ENCODE data around the gene USP34.
"Not testable (repeated sequence)": the region's sequence is repeated elsewhere in the genome, so short reads cannot be mapped to it uniquely, and the experiment has no call there.

USP34 gene

GRCh38 chr2:61178603-61179545, 292.0 kb downstream of the USP34 start:
- peak; percentile 7 for DNase-seq

- peak; percentile 45 for DNase-seq
Measured at GRCh38 chr2:61177727-61178549, 292.9 kb downstream of the USP34 start.

- DNase-seq, result peak; percentile 92
Measured at GRCh38 chr2:61176755-61177726, 293.8 kb downstream of the USP34 start.

- no peak for DNase-seq
Measured at GRCh38 chr2:61175036-61175435, 295.9 kb downstream of the USP34 start.

- DNase-seq, result peak; percentile 19
Measured at GRCh38 chr2:61173116-61173515, 297.8 kb downstream of the USP34 start.

GRCh38 chr2:61172671-61173070, 298.2 kb downstream of the USP34 start:
- no peak for DNase-seq

GRCh38 chr2:61167579-61167978, 303.3 kb downstream of the USP34 start:
- DNase-seq, result no peak

GRCh38 chr2:61165946-61166345, 304.9 kb downstream of the USP34 start:
- DNase-seq, result peak; percentile 11

GRCh38 chr2:61165082-61165481, 305.8 kb downstream of the USP34 start:
- not testable (repeated sequence) for DNase-seq

GRCh38 chr2:61162721-61163120, 308.2 kb downstream of the USP34 start:
- no peak for DNase-seq

GRCh38 chr2:61161888-61162287, 309.0 kb downstream of the USP34 start, which contains the start of gene C2orf74:
TSS of gene C2orf74 (plus strand) at chr2:61162188. CDS start at chr2:61162515, 327 bp downstream.
- no peak for DNase-seq

- DNase-seq, result peak; percentile 93
Measured at GRCh38 chr2:61158356-61158955, 312.4 kb downstream of the USP34 start.

- DNase-seq, result no peak
Measured at GRCh38 chr2:61157371-61158003, 313.4 kb downstream of the USP34 start.

GRCh38 chr2:61151436-61151835, 319.5 kb downstream of the USP34 start:
- DNase-seq, result peak; percentile 67

- DNase-seq, result no peak
Measured at GRCh38 chr2:61149074-61149473, 321.8 kb downstream of the USP34 start.

GRCh38 chr2:61148091-61148490, 322.8 kb downstream of the USP34 start:
- DNase-seq, result not testable (repeated sequence)

- DNase-seq, result no peak
Measured at GRCh38 chr2:61145990-61146389, 324.9 kb downstream of the USP34 start.

- peak; percentile 99 for DNase-seq
Measured at GRCh38 chr2:61144697-61145268, 326.1 kb downstream of the USP34 start.

- no peak for DNase-seq
Measured at GRCh38 chr2:61141151-61141550, 329.7 kb downstream of the USP34 start.

- no peak for DNase-seq
Measured at GRCh38 chr2:61138859-61139258, 332.0 kb downstream of the USP34 start.

Data from inflammatory macrophage treated with lipopolysaccharide for 4 hours (primary cell).